ENCODE results near the gene FBN1. TPM values are rescaled to one million over a fixed set of nuclear protein-coding genes. Genes with fewer than 3 reads are reported as not detected.

FBN1 gene
- total and polyA plus RNA-seq, 4 experiments from 2014 or later = 0.20 to 0.22 TPM; not detected in 2

GRCh38 chr15:48514103-48514816, 131.2 kb downstream of the FBN1 start:
- no peak overlapping the region for H3K4me3 ChIP-seq (ENCODE audit: low read length in 2 of 2)
- no peak for DNase-seq
- no peak overlapping the region for H3K4me3 Mint-ChIP-seq
- no peaks in the 10 kb centered on the region for H3K4me1 Mint-ChIP-seq
- no peaks in the 10 kb centered on the region for H3K36me3 Mint-ChIP-seq
- intact Hi-C loops (cut with micrococcal nuclease) = no loop called here
- no peaks in the 10 kb centered on the region for H3K9me3 ChIP-seq (ENCODE audit: control insufficient read depth in 1 of 2, low read length in 2 of 2)
- peaks cover 0 to 2% (median 0%) of the 10 kb centered on the region in 8 donors for H3K9me3 Mint-ChIP-seq
- H3K27ac ChIP-seq (ENCODE audit: low read depth, low read length) = no peak overlapping the region
- no peaks in the 10 kb centered on the region for H3K27me3 ChIP-seq (ENCODE audit: insufficient read depth, low read length)
- ChIA-PET POLR2A (ENCODE audit: partially characterized antibody) (no interaction called here), CTCF (ENCODE audit: partially characterized antibody) (no interaction called here)
- H3K27me3 Mint-ChIP-seq = peaks cover 2 to 6% of the 10 kb centered on the region in 2 donors
- H3K27ac Mint-ChIP-seq = no peak overlapping the region
- no peaks in the 10 kb centered on the region for H3K36me3 ChIP-seq (ENCODE audit: insufficient read depth, low read length)
- no peaks in the 10 kb centered on the region for H3K4me1 ChIP-seq (ENCODE audit: insufficient read depth, low read length)

- H3K4me3 Mint-ChIP-seq = no peak overlapping the region
- H3K9me3 ChIP-seq (ENCODE audit: control insufficient read depth in 1 of 2, low read length in 2 of 2) = no peaks in the 10 kb centered on the region
- intact Hi-C loops (cut with micrococcal nuclease) = no loop called here
- ChIA-PET POLR2A (ENCODE audit: partially characterized antibody) (no interaction called here), CTCF (ENCODE audit: partially characterized antibody) (no interaction called here)
- no peaks in the 10 kb centered on the region for H3K4me1 ChIP-seq (ENCODE audit: insufficient read depth, low read length)
- peaks cover 0 to 1% (median 0%) of the 10 kb centered on the region in 4 donors for H3K4me1 Mint-ChIP-seq
- H3K27me3 ChIP-seq (ENCODE audit: insufficient read depth, low read length) = no peaks in the 10 kb centered on the region
- H3K36me3 Mint-ChIP-seq = no peaks in the 10 kb centered on the region
- DNase-seq = no peak
- H3K27me3 Mint-ChIP-seq = peaks cover 0 to 3% of the 10 kb centered on the region in 2 donors
- no peak overlapping the region for H3K27ac Mint-ChIP-seq
- no peak overlapping the region for H3K4me3 ChIP-seq (ENCODE audit: low read length in 2 of 2)
- H3K36me3 ChIP-seq (ENCODE audit: insufficient read depth, low read length) = no peaks in the 10 kb centered on the region
- H3K27ac ChIP-seq (ENCODE audit: low read depth, low read length) = no peak overlapping the region
- peaks cover 0 to 2% (median 0%) of the 10 kb centered on the region in 8 donors for H3K9me3 Mint-ChIP-seq
These were observed 134.5 kb downstream of the FBN1 start for GRCh38 chr15:48510976-48511375.

GRCh38 chr15:48507416-48508065, 138.0 kb downstream of the FBN1 start:
- Histone ChIP-seq H3K4me1 (ENCODE audit: insufficient read depth, low read length) (no peaks in the 10 kb centered on the region), H3K4me3 (ENCODE audit: low read length in 2 of 2) (no peak overlapping the region), H3K36me3 (ENCODE audit: insufficient read depth, low read length) (no peaks in the 10 kb centered on the region), H3K9me3 (ENCODE audit: control insufficient read depth in 1 of 2, low read length in 2 of 2) (no peaks in the 10 kb centered on the region), H3K27me3 (ENCODE audit: insufficient read depth, low read length) (no peaks in the 10 kb centered on the region), H3K27ac (ENCODE audit: low read depth, low read length) (no peak overlapping the region)
- Mint-ChIP-seq H3K4me1 (peaks cover 0 to 1% (median 0%) of the 10 kb centered on the region in 4 donors), H3K36me3 (no peaks in the 10 kb centered on the region), H3K27me3 (no peaks in the 10 kb centered on the region), H3K4me3 (no peak overlapping the region), H3K9me3 (peaks cover 0 to 2% (median 0%) of the 10 kb centered on the region in 8 donors), H3K27ac (no peak overlapping the region)
- ChIA-PET POLR2A (ENCODE audit: partially characterized antibody) (no interaction called here), CTCF (ENCODE audit: partially characterized antibody) (interaction anchor here (0.5 kb wide), 1 partner anchor 973 kb away, joined by 3 read pairs; no protein-coding TSS in a partner anchor)
- peak in 1 of 5 donors; percentile 3 for DNase-seq
- intact Hi-C loops (cut with micrococcal nuclease) = no loop called here

GRCh38 chr15:48505067-48505466, 140.4 kb downstream of the FBN1 start:
- Mint-ChIP-seq H3K27me3 (no peaks in the 10 kb centered on the region), H3K36me3 (no peaks in the 10 kb centered on the region), H3K9me3 (no peaks in the 10 kb centered on the region), H3K4me3 (no peak overlapping the region), H3K27ac (no peak overlapping the region), H3K4me1 (peaks cover 0 to 1% (median 0%) of the 10 kb centered on the region in 4 donors)
- Histone ChIP-seq H3K9me3 (ENCODE audit: control insufficient read depth in 1 of 2, low read length in 2 of 2) (no peaks in the 10 kb centered on the region), H3K4me1 (ENCODE audit: insufficient read depth, low read length) (no peaks in the 10 kb centered on the region), H3K4me3 (ENCODE audit: low read length in 2 of 2) (no peak overlapping the region), H3K36me3 (ENCODE audit: insufficient read depth, low read length) (no peaks in the 10 kb centered on the region), H3K27me3 (ENCODE audit: insufficient read depth, low read length) (no peaks in the 10 kb centered on the region), H3K27ac (ENCODE audit: low read depth, low read length) (no peak overlapping the region)
- ChIA-PET POLR2A (ENCODE audit: partially characterized antibody) (no interaction called here), CTCF (ENCODE audit: partially characterized antibody) (no interaction called here)
- DNase-seq = no peak
- intact Hi-C loops (cut with micrococcal nuclease) = no loop called here

GRCh38 chr15:48501208-48501607, 144.3 kb downstream of the FBN1 start:
- no peak overlapping the region for H3K4me3 ChIP-seq (ENCODE audit: low read length in 2 of 2)
- H3K27ac ChIP-seq (ENCODE audit: low read depth, low read length) = no peak overlapping the region
- no peaks in the 10 kb centered on the region for H3K36me3 ChIP-seq (ENCODE audit: insufficient read depth, low read length)
- no peaks in the 10 kb centered on the region for H3K4me1 ChIP-seq (ENCODE audit: insufficient read depth, low read length)
- ChIA-PET CTCF (ENCODE audit: partially characterized antibody) (no interaction called here), POLR2A (ENCODE audit: partially characterized antibody) (no interaction called here)
- intact Hi-C loops (cut with micrococcal nuclease) = no loop called here
- H3K4me3 Mint-ChIP-seq = no peak overlapping the region
- H3K27me3 Mint-ChIP-seq = no peaks in the 10 kb centered on the region
- H3K9me3 ChIP-seq (ENCODE audit: control insufficient read depth in 1 of 2, low read length in 2 of 2) = no peaks in the 10 kb centered on the region
- H3K36me3 Mint-ChIP-seq = no peaks in the 10 kb centered on the region
- no peaks in the 10 kb centered on the region for H3K9me3 Mint-ChIP-seq
- H3K4me1 Mint-ChIP-seq = no peaks in the 10 kb centered on the region
- no peaks in the 10 kb centered on the region for H3K27me3 ChIP-seq (ENCODE audit: insufficient read depth, low read length)
- H3K27ac Mint-ChIP-seq = no peak overlapping the region
- DNase-seq = no peak

GRCh38 chr15:48500595-48500994, 144.9 kb downstream of the FBN1 start:
- ChIA-PET POLR2A (ENCODE audit: partially characterized antibody) (no interaction called here), CTCF (ENCODE audit: partially characterized antibody) (no interaction called here)
- Mint-ChIP-seq H3K27me3 (no peaks in the 10 kb centered on the region), H3K9me3 (no peaks in the 10 kb centered on the region), H3K4me3 (no peak overlapping the region), H3K4me1 (no peaks in the 10 kb centered on the region), H3K27ac (no peak overlapping the region), H3K36me3 (no peaks in the 10 kb centered on the region)
- H3K36me3 ChIP-seq (ENCODE audit: insufficient read depth, low read length) = no peaks in the 10 kb centered on the region
- no peak for DNase-seq
- no peaks in the 10 kb centered on the region for H3K4me1 ChIP-seq (ENCODE audit: insufficient read depth, low read length)
- no peaks in the 10 kb centered on the region for H3K27me3 ChIP-seq (ENCODE audit: insufficient read depth, low read length)
- intact Hi-C loops (cut with micrococcal nuclease) = no loop called here
- no peak overlapping the region for H3K4me3 ChIP-seq (ENCODE audit: low read length in 2 of 2)
- H3K27ac ChIP-seq (ENCODE audit: low read depth, low read length) = no peak overlapping the region
- no peaks in the 10 kb centered on the region for H3K9me3 ChIP-seq (ENCODE audit: control insufficient read depth in 1 of 2, low read length in 2 of 2)

GRCh38 chr15:48499978-48500377, 145.5 kb downstream of the FBN1 start:
- no peak for DNase-seq
- no peaks in the 10 kb centered on the region for H3K27me3 Mint-ChIP-seq
- Histone ChIP-seq H3K27me3 (ENCODE audit: insufficient read depth, low read length) (no peaks in the 10 kb centered on the region), H3K4me3 (ENCODE audit: low read length in 2 of 2) (no peak overlapping the region), H3K36me3 (ENCODE audit: insufficient read depth, low read length) (no peaks in the 10 kb centered on the region), H3K9me3 (ENCODE audit: control insufficient read depth in 1 of 2, low read length in 2 of 2) (no peaks in the 10 kb centered on the region), H3K27ac (ENCODE audit: low read depth, low read length) (no peak overlapping the region), H3K4me1 (ENCODE audit: insufficient read depth, low read length) (no peaks in the 10 kb centered on the region)
- intact Hi-C loops (cut with micrococcal nuclease) = no loop called here
- H3K36me3 Mint-ChIP-seq = no peaks in the 10 kb centered on the region
- ChIA-PET CTCF (ENCODE audit: partially characterized antibody) (no interaction called here), POLR2A (ENCODE audit: partially characterized antibody) (no interaction called here)
- no peak overlapping the region for H3K27ac Mint-ChIP-seq
- H3K9me3 Mint-ChIP-seq = no peaks in the 10 kb centered on the region
- no peaks in the 10 kb centered on the region for H3K4me1 Mint-ChIP-seq
- no peak overlapping the region for H3K4me3 Mint-ChIP-seq

Measured in CD4-positive, alpha-beta memory T cell (primary cell).